ENCODE results near the gene GRM8.

DNA sequence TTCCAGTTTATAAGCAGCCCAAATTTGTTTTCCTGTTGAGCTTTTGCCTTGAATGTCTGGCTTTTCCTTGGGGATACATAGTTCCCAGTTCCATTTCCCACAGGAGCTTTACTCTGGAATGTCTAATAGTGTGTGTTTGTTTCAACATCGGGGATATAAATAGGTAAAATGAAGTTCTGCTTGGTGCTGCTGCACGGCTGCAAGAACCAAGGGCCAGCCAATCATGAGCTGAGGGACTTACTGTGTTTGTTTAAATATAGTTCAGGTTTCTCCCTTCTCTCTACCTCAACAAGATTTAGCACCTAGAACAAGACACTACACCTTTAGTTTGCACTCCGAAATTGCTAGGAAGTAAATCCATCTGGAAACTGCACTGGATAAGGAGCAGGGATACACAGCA is 43.9 kb downstream of the GRM8 start:
- TF ChIP-seq BHLHE40 (IDR thresholded peaks at IDR 0.05; ENCODE audit: borderline replicate concordance): no peak
- no peak for TF ChIP-seq L3MBTL2 (conservative IDR thresholded peaks at IDR 0.05)
- no peak for TF ChIP-seq FOXM1 (IDR thresholded peaks at IDR 0.05; ENCODE audit: borderline replicate concordance)
- TF ChIP-seq LEF1 (IDR thresholded peaks at IDR 0.05; ENCODE audit: borderline replicate concordance): no peak
- TF ChIP-seq SP1 (IDR thresholded peaks at IDR 0.05): no peak
- no peak for TF ChIP-seq SUZ12 (IDR thresholded peaks at IDR 0.05)
- TF ChIP-seq, protein P1, sequence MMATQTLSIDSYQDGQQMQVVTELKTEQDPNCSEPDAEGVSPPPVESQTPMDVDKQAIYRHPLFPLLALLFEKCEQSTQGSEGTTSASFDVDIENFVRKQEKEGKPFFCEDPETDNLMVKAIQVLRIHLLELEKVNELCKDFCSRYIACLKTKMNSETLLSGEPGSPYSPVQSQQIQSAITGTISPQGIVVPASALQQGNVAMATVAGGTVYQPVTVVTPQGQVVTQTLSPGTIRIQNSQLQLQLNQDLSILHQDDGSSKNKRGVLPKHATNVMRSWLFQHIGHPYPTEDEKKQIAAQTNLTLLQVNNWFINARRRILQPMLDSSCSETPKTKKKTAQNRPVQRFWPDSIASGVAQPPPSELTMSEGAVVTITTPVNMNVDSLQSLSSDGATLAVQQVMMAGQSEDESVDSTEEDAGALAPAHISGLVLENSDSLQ (IDR thresholded peaks at IDR 0.05): no peak
- TF ChIP-seq TARDBP (IDR thresholded peaks at IDR 0.05): no peak

Measured in HEK293T (cell line).